Fibroblast of skin of right biceps (primary cell): Measurements from ENCODE around the gene ADPRH.
A peak's percentile ranks its signal among the peaks of the same experiment; 100 is the strongest.

Experiments used
- DNase-seq: peaks from one replicate; pipeline ENCODE4 v3.0.0-alpha.2; 2013

ADPRH gene

GRCh38 chr3:119598410-119599098 is 19.3 kb downstream of the ADPRH start:
- no peak for DNase-seq

DNA sequence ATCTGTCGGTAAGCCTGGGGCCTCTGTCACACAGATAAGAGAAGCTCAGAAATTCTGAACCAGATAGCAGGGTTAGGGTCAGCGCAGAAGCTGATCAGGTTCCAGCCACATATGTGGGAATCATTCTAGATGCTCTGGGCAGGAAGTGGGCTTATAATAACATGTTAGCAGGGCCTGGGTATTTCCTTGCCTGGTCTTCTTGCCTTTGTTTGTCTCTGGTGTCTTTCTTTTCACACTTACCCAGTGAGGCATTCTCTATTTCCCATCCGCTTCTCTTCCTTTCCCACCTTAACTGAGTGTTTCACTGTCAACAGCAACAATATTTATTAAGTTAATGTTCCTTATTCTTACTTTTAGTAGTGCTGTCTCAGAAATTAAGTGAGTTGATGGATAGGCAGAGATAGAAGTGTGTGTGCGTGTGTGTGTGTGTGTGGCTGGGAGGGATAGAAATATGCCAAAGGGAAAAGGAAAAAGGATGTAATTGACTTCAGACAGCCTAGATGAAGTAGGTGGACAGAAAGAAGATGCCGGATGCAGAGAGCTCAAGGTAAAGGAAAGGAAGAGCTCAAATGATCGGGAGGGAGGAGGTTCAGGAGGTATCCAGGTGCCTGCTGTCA is 20.4 kb downstream of the ADPRH start:
- no peak for DNase-seq

DNA sequence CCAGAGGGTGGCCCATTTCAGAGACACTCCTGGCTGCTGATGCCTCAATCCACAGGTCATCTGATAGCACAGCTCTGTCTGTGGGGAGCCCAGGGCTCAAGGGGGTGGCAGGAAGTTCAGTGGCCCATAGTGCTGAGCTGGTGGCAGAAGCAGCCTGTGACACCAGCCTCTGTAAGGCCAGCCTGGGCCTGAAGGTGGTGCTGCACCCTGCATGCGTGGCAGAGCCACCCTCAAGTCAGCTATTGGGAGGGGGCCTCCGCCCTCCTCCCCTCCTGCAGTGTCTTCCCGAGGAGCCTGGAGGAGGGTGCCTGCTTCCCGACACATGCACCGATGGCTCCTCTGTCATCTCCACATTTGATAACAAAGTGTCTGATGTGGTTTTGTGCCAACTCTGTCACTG is 21.4 kb downstream of the ADPRH start:
- DNase-seq: no peak

GRCh38 chr3:119601154-119601553 is 21.9 kb downstream of the ADPRH start:
- DNase-seq: no peak

DNA sequence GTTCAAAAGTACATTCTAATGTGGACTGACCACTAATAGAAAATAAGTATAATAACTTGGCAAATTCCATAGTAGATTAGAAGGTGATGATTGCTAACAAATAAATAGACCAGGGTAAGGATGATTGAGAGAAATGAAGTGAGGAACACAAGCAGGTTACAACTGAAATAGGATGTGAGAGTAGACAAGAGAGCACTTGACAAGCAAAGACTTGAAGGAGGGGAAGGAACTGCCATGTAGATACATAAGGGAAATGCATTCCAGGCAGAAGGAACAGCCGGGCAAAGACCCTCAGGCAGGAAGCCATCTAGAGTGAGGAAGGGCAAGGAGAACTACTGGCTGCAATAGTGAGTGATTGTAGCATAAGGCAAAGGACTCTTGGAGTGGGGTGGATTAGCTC is 23.4 kb downstream of the ADPRH start:
- no peak for DNase-seq

DNA sequence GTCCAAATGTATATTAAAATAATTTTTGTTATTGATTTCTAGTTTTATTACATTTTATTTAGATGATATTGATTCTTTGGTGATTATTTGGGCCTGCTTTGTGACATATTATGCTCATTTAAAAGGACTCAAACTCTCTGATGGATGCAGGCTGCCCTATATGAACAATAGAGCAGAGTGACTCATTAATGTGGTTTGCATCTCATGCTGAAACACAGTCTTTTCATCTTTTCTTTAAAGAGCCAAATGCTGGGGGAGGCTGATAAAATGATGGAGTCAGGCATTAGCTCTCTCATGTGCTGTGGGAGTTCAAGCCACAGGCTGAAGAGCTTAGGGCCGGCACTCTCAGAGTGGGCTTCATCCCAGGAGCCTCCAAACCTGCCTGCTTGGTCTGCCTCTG is 25.6 kb downstream of the ADPRH start:
- peak; percentile 75 for DNase-seq

GRCh38 chr3:119608405-119609000 is 29.2 kb downstream of the ADPRH start:
- DNase-seq: no peak

- no peak for DNase-seq
These were observed 30.0 kb downstream of the ADPRH start for GRCh38 chr3:119609301-119609700.

- DNase-seq: no peak
These were observed 32.4 kb downstream of the ADPRH start for GRCh38 chr3:119611664-119612063.

- no peak for DNase-seq
These were observed 33.9 kb downstream of the ADPRH start for GRCh38 chr3:119613201-119613600.

DNA sequence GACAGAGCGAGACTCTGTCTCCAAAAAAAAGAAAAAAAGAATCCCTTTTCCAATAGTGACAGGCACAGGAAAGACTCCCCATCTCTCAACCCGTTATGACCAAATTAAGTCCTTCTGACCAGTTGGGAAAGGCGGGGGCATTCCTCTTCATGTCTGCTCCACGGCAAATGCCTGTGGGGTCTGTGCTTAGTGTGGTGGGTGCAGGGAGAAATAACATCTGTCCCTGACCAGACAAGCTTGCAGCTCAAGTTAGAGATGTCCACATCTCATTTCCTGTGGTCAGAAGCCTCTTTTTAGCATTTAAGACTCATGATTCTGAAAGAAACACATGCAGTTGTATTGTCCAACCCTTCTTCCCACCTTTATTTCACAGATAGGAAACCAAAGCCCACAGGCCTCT is 34.6 kb downstream of the ADPRH start:
- no peak for DNase-seq

DNA sequence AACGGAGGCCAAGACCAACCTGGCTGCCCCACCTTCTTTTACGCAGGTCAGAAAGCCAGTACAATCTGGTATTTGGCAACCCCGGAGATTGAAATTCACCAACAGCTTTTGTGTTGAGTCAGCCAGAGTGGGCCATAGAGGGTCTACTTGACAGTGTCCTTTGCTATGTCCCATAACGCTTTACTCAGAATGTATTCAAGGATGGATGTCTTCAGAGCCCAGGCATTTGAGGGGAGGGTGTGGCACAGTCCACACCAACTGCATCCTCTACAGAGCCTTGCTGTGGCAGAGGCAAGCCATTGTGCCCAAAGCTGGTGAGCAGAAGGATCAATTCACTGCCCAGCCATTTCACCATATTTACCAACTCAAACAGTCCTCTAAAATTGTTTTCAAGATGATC is 36.8 kb downstream of the ADPRH start:
- DNase-seq: no peak

GRCh38 chr3:119619094-119619493 is 39.8 kb downstream of the ADPRH start:
- DNase-seq: no peak

GRCh38 chr3:119620899-119621298 is 41.6 kb downstream of the ADPRH start:
- no peak for DNase-seq

DNA sequence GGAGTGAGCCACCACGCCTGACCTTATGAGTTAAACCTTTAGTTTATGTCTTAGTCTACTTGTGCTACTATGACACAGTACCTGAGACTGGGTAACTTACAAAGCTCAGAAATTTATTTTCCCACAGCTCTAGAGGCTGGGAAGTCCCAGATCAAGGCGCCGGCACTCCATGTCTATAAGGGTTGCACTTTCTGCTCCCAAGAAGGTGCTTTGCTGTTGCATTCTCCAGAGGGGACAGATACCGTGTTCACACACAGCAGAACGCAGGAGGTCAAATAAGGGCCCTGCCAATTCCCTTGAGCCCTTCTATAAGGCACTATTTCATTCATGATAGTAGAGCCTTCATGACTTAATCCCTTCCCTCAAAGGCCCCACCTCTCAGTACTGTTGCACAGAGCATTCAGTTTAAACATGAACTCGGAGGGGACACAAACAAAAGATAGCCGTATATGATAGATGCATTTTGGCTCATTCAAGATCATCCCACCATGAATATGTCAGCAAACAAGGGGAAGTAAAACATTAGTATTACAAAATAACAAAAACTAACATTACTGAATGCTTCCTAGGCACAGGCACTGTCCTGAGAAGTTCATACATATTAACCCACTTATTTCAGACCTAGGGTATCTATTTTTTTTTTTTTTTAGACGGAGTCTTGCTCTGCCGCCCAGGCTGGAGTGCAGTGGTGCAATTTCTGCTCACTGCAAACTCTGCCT is 44.9 kb downstream of the ADPRH start:
- no peak for DNase-seq

DNA sequence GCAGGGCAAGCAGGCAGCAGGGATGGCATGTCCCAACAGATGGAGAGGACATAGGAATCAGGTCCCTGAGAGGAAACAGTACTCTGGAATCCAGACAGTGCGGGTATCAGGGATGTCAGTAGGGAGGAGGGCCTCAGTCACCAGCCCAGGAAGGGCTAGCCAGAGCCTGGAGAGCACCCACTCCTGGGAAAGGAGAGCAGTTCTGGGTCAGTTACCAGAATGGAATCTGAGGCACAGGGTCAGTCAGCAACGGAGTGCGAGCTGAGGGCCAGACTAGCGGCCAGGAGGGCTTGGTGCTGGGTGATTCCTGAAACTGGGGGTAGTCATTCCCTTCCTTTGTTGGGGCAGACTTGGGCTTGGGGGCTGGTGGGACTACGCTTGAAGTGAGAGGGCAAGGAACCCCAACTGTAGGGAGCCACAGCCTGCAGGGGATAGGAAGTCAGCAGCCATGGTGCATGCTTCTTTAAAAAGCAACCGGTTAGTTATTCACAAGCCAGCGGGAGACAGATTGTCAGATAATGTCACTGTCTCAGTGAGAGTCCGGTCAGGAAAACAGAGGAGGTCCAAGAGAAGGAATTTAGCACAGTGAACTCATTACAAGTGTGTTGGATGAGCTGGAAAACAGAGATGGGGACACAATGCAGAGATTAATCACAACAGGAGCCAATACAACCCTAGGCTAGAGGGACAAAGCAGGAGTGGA is 46.3 kb downstream of the ADPRH start:
- no peak for DNase-seq

GRCh38 chr3:119626196-119626595 is 46.9 kb downstream of the ADPRH start:
- DNase-seq: no peak

DNA sequence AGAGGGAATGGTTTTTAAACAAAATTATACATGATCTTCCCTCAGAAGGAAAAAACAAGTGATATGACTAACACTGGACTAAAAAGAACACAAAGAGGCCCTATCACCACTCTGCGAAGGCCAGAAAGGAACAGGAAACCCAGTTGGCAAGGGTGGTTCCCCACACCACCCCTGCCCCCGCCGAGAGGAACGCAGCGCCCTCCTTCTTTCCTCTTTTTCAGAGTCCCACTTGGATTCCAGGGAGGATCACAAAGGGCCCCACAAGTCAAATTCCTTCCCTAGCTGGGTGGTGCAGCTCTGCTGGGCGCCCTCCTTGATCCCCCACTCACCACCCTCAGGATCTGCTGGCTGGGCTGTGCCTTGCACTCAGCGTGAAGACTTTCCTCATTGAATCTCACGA is 48.2 kb downstream of the ADPRH start:
- DNase-seq: no peak

DNA sequence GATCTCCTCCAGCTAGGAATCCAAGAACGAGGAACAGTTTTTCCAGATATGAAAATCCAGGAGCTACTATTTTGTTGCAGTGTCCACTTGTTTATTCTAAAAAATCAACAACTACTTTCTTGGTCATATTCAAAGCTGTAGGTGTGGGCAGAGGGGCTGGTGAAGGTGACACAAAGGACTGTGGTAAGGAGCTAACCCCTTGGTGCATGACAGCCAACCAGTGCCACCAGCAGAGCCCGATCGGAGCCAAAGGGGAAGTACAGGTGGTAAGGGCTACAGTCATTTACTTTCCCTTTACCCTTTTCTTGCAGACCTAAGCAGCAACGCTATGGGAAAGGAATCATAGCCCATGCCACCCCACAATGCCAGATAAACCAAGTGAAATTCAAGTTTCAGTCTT is 49.1 kb downstream of the ADPRH start:
- no peak for DNase-seq

DNA sequence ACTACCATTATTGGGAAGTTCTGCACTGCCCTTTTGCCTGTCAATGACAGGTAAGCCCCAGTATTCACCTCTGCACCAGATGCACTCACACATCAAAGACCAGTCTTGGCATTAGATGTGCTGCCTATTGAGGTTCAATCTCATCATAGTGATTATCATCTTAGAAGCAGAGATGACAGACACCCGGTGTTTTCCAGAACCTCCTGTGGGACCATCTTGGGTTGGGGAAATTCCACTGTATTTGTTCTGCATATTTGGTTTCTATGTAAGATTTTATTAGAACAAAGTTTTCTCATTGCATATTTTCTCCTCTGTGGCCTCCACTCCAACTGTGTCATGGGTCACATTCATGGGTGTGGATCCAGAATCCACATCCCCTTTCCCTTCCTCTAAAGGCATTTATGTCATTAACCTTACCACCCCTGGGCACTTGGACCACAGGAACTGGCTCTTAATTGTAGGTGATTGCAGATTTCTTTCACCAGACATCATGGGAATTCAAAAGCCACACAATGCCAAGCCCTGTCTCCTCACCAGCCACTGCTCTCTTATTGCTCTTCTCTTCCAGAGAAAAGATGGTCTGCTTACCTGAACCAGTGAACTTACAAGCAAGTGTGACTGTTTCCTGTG is 49.6 kb downstream of the ADPRH start:
- no peak for DNase-seq

DNA sequence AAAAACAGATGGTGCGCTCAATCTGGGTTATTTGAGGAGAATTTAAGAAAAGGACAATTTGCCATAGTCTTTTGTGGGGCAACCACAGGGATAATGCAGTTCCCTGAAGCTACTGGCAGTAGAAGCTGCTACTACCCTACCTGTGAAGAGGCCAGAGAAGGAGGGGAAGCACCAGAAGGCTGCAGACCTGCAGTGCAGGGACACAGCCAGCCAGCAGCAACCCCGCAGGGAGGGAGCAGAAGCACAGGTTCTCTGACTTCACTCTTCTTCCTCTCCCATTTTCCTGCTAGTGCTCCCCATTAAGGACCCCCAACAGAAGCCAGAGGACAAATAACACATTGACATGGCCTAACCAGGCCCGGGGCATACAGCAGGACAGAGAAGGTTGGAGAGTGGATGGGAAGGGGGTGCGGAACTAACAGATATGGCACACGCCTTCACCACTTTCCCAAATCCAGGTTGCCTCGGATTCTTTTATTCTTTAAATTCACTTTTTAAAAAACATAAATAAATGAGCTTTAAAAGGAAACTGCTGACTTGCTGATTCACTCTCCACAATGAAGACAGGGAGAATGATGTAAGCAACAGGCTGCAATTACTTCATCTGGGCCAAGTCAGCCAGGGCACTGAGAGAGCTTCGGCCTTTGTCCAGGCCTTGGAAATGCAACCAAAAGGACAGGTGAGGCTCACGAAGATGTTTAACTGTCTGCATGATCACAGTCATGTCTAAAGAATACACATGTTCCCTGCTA is 51.0 kb downstream of the ADPRH start:
- peak; percentile 69 for DNase-seq

- DNase-seq: no peak
These were observed 51.6 kb downstream of the ADPRH start for GRCh38 chr3:119630880-119631329.
